CD14-positive monocyte (primary cell): ENCODE results near the gene IFITM2. TPM values are rescaled to one million over a fixed set of nuclear protein-coding genes. Genes with fewer than 3 reads are reported as not detected.

Source experiments
- DNase-seq, 3 donors: peaks; one replicate each; pipeline ENCODE4 v3.0.0-alpha.2; 2011 to 2022
- H2AFZ ChIP-seq: 2 replicates; pipeline ENCODE4 v1.6.0; 2012; ENCODE audit warnings: mild to moderate bottlenecking, low read depth, low read length, inconsistent platforms; ENCODE audit not compliant: insufficient read depth, poor library complexity, severe bottlenecking
- H3K27ac ChIP-seq, 2 donors: 1 replicate in 1 of 2; 2 replicates in 1 of 2; pipeline ENCODE4 v1.5.1; 2012 to 2013; ENCODE audit warnings: low read length in 2 of 2, control low read depth in 1 of 2, inconsistent platforms in 1 of 2, low read depth in 1 of 2, mild to moderate bottlenecking in 1 of 2
- H3K27me3 ChIP-seq, 2 donors: one replicate each; pipeline versions ENCODE4 v1.6.0 to v1.6.1; 2011 to 2013; ENCODE audit warnings: low read length in 2 of 2; ENCODE audit not compliant: control insufficient read depth in 2 of 2, insufficient read depth in 2 of 2
- H3K36me3 ChIP-seq, 2 donors: replicated peaks in 1 of 2; 1 replicate in 1 of 2; 2 replicates in 1 of 2; pipeline versions ENCODE4 v1.5.1 to v1.6.1; 2012 to 2013; ENCODE audit warnings: low read length in 2 of 2, control low read depth in 1 of 2, inconsistent platforms in 1 of 2, mild to moderate bottlenecking in 1 of 2; ENCODE audit not compliant: insufficient read depth in 2 of 2, control insufficient read depth in 1 of 2
- H3K4me1 ChIP-seq, 2 donors: 1 replicate in 1 of 2; 2 replicates in 1 of 2; pipeline versions ENCODE4 v1.5.1 to v1.6.1; 2012 to 2013; ENCODE audit warnings: low read length in 2 of 2, control low read depth in 1 of 2, inconsistent platforms in 1 of 2, mild to moderate bottlenecking in 1 of 2, moderate library complexity in 1 of 2; ENCODE audit not compliant: insufficient read depth in 2 of 2, control insufficient read depth in 1 of 2
- H3K4me2 ChIP-seq: replicated peaks from 2 replicates; pipeline ENCODE3; 2012; ENCODE audit warnings: low read length, moderate library complexity, mild to moderate bottlenecking; ENCODE audit not compliant: poor library complexity, severe bottlenecking; ENCODE audit errors: extremely low read depth
- H3K4me3 ChIP-seq, 3 experiments: fragments of 200-600 bp in 1 of 3; sonication (generic) in 1 of 3; replicated peaks in 1 of 3; 1 replicate in 2 of 3; 2 replicates in 1 of 3; pipeline ENCODE4 v1.5.1; 2011 to 2013; ENCODE audit warnings: low read length in 3 of 3, mild to moderate bottlenecking in 3 of 3, control low read depth in 2 of 3, low read depth in 2 of 3, inconsistent platforms in 1 of 3, moderate library complexity in 1 of 3
- H3K79me2 ChIP-seq: 2 replicates; pipeline ENCODE4 v1.6.0; 2012; ENCODE audit warnings: mild to moderate bottlenecking, control low read depth, inconsistent platforms, low read length, moderate library complexity; ENCODE audit not compliant: insufficient read depth
- H3K9ac ChIP-seq: 2 replicates; pipeline ENCODE4 v1.6.0; 2017; ENCODE audit warnings: low read length, mild to moderate bottlenecking; ENCODE audit not compliant: insufficient read depth, poor library complexity, severe bottlenecking
- H3K9me3 ChIP-seq, 2 donors: replicated peaks in 1 of 2; 1 replicate in 1 of 2; 2 replicates in 1 of 2; pipeline versions ENCODE4 v1.5.1 to v1.6.1; 2012 to 2013; ENCODE audit warnings: low read length in 2 of 2, control low read depth in 1 of 2; ENCODE audit not compliant: control insufficient read depth in 1 of 2, insufficient read depth in 1 of 2
- H4K20me1 ChIP-seq: 2 replicates; pipeline ENCODE4 v1.6.0; 2012; ENCODE audit warnings: mild to moderate bottlenecking, low read length, control low read depth, moderate library complexity; ENCODE audit not compliant: insufficient read depth
- H3K27ac Mint-ChIP-seq, 7 donors: one replicate each; pipeline ENCODE4 v1.8.0; 2020; ENCODE audit warnings: mild to moderate bottlenecking in 7 of 7, mixed read lengths in 7 of 7, moderate library complexity in 6 of 7, inconsistent platforms in 2 of 7
- H3K27me3 Mint-ChIP-seq, 3 donors: one replicate each; pipeline ENCODE4 v1.8.0; 2021 to 2022; ENCODE audit warnings: low read depth in 3 of 3, mild to moderate bottlenecking in 3 of 3, mixed read lengths in 3 of 3, moderate library complexity in 3 of 3, inconsistent platforms in 1 of 3
- H3K36me3 Mint-ChIP-seq, 2 donors: one replicate each; pipeline ENCODE4 v1.8.0; 2020; ENCODE audit warnings: mixed read lengths in 2 of 2, inconsistent platforms in 1 of 2, mild to moderate bottlenecking in 1 of 2
- H3K4me1 Mint-ChIP-seq: one replicate; pipeline ENCODE4 v1.8.0; 2020; ENCODE audit warnings: mild to moderate bottlenecking, mixed read lengths
- H3K4me3 Mint-ChIP-seq, 2 donors: one replicate each; pipeline ENCODE4 v1.8.0; 2020; ENCODE audit warnings: mild to moderate bottlenecking in 2 of 2, mixed read lengths in 2 of 2, moderate library complexity in 1 of 2
- H3K9me3 Mint-ChIP-seq, 7 donors: one replicate each; pipeline ENCODE4 v1.8.0; 2020 to 2022; ENCODE audit warnings: mixed read lengths in 7 of 7, mild to moderate bottlenecking in 6 of 7, moderate library complexity in 6 of 7, inconsistent platforms in 2 of 7
- CTCF ChIP-seq: fragments of 200-600 bp; IDR thresholded peaks from one replicate; pipeline ENCODE4 v1.8.0; 2022; ENCODE audit warnings: antibody characterized with exemption, mild to moderate bottlenecking
- WGBS: methylation state at CpG from one replicate; pipeline ENCODE4 v1.1.5; 2013; ENCODE audit warnings: missing lambda C conversion rate; ENCODE audit not compliant: insufficient coverage; 5-methylcytosine and 5-hydroxymethylcytosine counted together
- intact Hi-C, 2 donors: fragments of 100-400 bp; cut with micrococcal nuclease; formaldehyde crosslinking; loops; one replicate each; pipeline versions ENCODE4 v1.15.0 to v1.15.1; 2023
- polyA plus RNA-seq, 3 donors: library from polyadenylated mRNA; depleted of rRNA in 1 of 3; unstranded in 2 of 3; stranded (reverse) in 1 of 3; fragments of 300-500 nt in 2 of 3; fragments of >200 nt in 1 of 3; fragmentation: Illumina TruSeq in 2 of 3; gene quantifications; 1 replicate in 2 of 3; 2 replicates in 1 of 3; pipeline ENCODE4 v1.2.3, GENCODE V29; 2012 to 2021

Gene IFITM2
- polyA plus RNA-seq, 3 donors = 625 to 1,147 (median 705) TPM

- TF ChIP-seq CTCF = no peak
- Mint-ChIP-seq H3K27me3 (peaks cover 4 to 13% (median 10%) of the 10 kb centered on the region in 3 donors), H3K36me3 (peaks cover 1 to 2% of the 10 kb centered on the region in 2 donors), H3K9me3 (peaks cover 6 to 17% (median 13%) of the 10 kb centered on the region in 7 donors), H3K4me3 (peak overlapping the region in 1 of 2 donors; percentile 65), H3K4me1 (peaks cover 26% of the 10 kb centered on the region), H3K27ac (no peak overlapping the region)
- no peak overlapping the region for H3K4me3 ChIP-seq
- no peak overlapping the region for H3K9ac ChIP-seq
- no peaks in the 10 kb centered on the region for H3K27me3 ChIP-seq
- peak overlapping the region; percentile 19 for H3K4me2 ChIP-seq
- H3K79me2 ChIP-seq = no peaks in the 10 kb centered on the region
- DNase-seq = no peak
- H3K4me1 ChIP-seq = peaks cover 16 to 17% of the 10 kb centered on the region in 2 donors
- H3K27ac ChIP-seq = no peak overlapping the region
- intact Hi-C loops = no loop called here
- WGBS = 70% methylated on average over 3 of the region's 4 CpGs
- H3K36me3 ChIP-seq = no peaks in the 10 kb centered on the region
- H4K20me1 ChIP-seq = no peaks in the 10 kb centered on the region
- peak overlapping the region; percentile 46 for H2AFZ ChIP-seq
- H3K9me3 ChIP-seq = peaks cover under 1 to 13% of the 10 kb centered on the region in 2 donors
Observed at GRCh38 chr11:336659-337198, 29.1 kb downstream of the IFITM2 start.

GRCh38 chr11:337711-338110 lies 30.1 kb downstream of the IFITM2 start:
- Mint-ChIP-seq H3K27me3 (peaks cover 4 to 8% (median 7%) of the 10 kb centered on the region in 3 donors), H3K4me3 (no peak overlapping the region), H3K27ac (no peak overlapping the region), H3K36me3 (no peaks in the 10 kb centered on the region), H3K9me3 (peaks cover 0 to 8% (median 5%) of the 10 kb centered on the region in 7 donors), H3K4me1 (peaks cover 24% of the 10 kb centered on the region)
- intact Hi-C loops = no loop called here
- Histone ChIP-seq H3K27me3 (no peaks in the 10 kb centered on the region), H3K9me3 (peaks cover 0 to 7% of the 10 kb centered on the region in 2 donors), H2AFZ (no peak overlapping the region), H3K9ac (no peak overlapping the region), H3K36me3 (no peaks in the 10 kb centered on the region), H3K79me2 (no peaks in the 10 kb centered on the region), H3K4me3 (no peak overlapping the region), H3K27ac (no peak overlapping the region), H3K4me1 (peaks cover 16 to 17% of the 10 kb centered on the region in 2 donors), H3K4me2 (no peak overlapping the region), H4K20me1 (no peaks in the 10 kb centered on the region)
- no peak for DNase-seq
- no peak for TF ChIP-seq CTCF
- WGBS = 97% methylated on average over 2 of the region's 6 CpGs
